ENCODE data around the gene TLCD1.
A peak's percentile ranks its signal among the peaks of the same experiment; 100 is the strongest.

Gene TLCD1

DNA sequence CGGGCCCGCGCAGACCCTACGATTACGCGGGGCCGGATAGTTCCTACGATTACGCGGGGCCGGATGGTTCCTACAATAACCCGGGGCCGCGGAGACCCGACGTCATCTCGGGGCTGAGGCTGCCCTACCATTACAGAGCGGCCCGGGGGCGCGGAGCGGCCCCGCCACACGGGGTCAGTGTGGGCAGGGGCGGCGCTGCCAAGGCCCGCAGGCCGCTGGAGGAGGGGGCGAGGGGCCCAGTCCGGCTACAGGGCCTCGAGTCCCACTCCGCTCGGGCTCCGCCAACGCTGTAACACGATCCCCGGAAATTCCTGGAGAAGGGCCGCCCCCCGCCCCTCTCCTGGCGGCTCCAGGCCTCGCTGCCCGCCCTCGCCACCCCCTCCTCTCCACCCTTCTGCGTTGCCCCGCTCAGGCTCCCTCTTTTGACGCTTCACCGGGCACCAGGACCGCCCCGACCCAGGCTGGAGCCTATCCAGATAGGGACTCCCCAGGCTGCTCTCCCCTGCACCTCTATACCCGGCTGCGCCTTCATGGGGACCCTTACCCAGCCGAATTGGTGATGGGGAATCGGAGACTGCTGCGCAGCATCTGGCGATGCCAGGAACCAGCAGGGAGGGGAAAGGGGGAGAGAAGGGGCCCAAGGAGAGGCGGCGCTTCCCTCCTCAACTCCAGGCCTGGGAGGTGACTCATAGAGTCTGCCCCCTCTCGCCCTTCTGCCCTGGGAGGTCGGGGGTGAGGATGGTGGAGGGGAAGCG lies 8.3 kb downstream of the TLCD1 start, which contains the start of gene RAB34:
Gene RAB34 (minus strand): TSS at position 291 of the 755 bp plus-strand sequence. CDS start 602 bp downstream, outside the sequence.
- Histone ChIP-seq H3K36me3 (peaks cover 29% of the 10 kb centered on the region), H3K27ac (no peak within 1 kb of the TSS; the same call in 1 of the 2 replicates), H3K4me3 (ENCODE audit: low read depth, low read length) (no peak within 1 kb of the TSS), H3K27me3 (ENCODE audit: insufficient read depth, low read depth, severe bottlenecking) (no peaks in the 10 kb centered on the region), H3K9me3 (ENCODE audit: severe bottlenecking) (no peaks in the 10 kb centered on the region)
- TF ChIP-seq, protein P1, sequence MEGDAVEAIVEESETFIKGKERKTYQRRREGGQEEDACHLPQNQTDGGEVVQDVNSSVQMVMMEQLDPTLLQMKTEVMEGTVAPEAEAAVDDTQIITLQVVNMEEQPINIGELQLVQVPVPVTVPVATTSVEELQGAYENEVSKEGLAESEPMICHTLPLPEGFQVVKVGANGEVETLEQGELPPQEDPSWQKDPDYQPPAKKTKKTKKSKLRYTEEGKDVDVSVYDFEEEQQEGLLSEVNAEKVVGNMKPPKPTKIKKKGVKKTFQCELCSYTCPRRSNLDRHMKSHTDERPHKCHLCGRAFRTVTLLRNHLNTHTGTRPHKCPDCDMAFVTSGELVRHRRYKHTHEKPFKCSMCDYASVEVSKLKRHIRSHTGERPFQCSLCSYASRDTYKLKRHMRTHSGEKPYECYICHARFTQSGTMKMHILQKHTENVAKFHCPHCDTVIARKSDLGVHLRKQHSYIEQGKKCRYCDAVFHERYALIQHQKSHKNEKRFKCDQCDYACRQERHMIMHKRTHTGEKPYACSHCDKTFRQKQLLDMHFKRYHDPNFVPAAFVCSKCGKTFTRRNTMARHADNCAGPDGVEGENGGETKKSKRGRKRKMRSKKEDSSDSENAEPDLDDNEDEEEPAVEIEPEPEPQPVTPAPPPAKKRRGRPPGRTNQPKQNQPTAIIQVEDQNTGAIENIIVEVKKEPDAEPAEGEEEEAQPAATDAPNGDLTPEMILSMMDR (IDR thresholded peaks at IDR 0.05; ENCODE audit: low read depth, low read length): no peak
- no peak for DNase-seq

DNA sequence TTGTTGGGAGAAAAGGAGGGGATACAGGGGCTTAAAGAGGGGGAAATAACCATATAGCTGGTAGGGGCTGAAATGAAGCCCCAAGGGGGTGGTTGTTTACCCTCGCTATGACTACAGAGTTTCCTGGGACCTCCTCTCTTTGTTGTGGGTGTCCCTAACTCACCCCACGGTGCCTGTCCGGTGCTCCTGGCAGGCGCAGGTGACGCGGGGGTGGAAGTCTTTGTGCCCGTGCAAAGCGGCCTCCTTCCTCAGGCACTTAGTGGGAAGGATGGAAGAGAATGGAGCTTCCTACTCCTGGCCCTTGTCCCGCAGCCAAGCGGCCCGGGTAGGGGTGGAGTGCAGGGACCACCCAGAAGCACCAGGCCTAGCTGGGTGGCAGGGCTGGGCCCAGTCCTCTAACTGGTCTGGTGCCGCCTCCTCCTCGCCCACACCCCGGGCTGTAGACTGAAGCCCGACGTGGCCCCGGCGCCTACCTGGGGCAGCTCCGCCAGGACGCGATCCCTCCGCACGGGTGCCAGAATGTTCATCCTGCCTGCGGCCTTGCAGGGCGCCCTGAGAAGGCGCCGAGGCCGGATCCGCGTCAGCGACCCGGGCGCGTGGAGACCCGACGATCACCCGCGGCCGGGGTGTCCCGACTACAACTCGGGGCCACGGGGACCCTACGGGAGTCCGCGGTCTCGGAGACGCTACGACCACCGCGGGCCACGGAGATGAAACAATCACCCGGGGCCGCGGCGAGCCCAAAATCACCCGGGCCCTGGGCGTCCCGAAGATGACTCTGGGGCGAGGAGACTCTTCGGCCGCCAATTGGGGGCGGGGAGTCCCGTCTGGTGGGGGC lies 9.1 kb downstream of the TLCD1 start:
- TF ChIP-seq, protein P1 (IDR thresholded peaks at IDR 0.05; ENCODE audit: low read depth, low read length): no peak
- H3K4me3 ChIP-seq (ENCODE audit: low read depth, low read length): no peak overlapping the region
- DNase-seq: no peak
- H3K9me3 ChIP-seq (ENCODE audit: severe bottlenecking): no peaks in the 10 kb centered on the region
- no peaks in the 10 kb centered on the region for H3K27me3 ChIP-seq (ENCODE audit: insufficient read depth, low read depth, severe bottlenecking)
- H3K36me3 ChIP-seq: peaks cover 21% of the 10 kb centered on the region
- no peak overlapping the region for H3K27ac ChIP-seq

DNA sequence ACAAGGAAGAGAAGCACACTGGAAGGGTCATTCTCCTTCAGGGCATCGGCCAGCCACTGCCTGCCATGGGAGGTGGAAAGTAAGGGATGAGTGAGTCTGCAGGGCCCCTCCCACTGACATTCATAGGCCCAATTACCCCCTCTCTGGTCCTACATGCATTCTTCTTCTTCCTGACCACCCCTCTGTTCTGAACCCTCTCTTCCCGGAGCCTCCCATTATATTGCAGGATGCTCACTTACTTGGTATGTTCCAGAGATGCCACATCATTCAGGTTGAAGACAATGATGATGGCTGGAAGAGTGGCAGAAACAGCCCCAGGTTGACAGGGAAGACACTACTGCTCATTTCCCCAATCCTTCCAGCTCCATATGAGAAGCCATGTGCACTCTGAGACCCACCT lies 10.8 kb downstream of the TLCD1 start:
- TF ChIP-seq, protein P1 (IDR thresholded peaks at IDR 0.05; ENCODE audit: low read depth, low read length): no peak
- Histone ChIP-seq H3K36me3 (peaks cover 4% of the 10 kb centered on the region), H3K27ac (no peak overlapping the region), H3K4me3 (ENCODE audit: low read depth, low read length) (no peak overlapping the region), H3K27me3 (ENCODE audit: insufficient read depth, low read depth, severe bottlenecking) (no peaks in the 10 kb centered on the region), H3K9me3 (ENCODE audit: severe bottlenecking) (no peaks in the 10 kb centered on the region)
- DNase-seq: no peak

DNA sequence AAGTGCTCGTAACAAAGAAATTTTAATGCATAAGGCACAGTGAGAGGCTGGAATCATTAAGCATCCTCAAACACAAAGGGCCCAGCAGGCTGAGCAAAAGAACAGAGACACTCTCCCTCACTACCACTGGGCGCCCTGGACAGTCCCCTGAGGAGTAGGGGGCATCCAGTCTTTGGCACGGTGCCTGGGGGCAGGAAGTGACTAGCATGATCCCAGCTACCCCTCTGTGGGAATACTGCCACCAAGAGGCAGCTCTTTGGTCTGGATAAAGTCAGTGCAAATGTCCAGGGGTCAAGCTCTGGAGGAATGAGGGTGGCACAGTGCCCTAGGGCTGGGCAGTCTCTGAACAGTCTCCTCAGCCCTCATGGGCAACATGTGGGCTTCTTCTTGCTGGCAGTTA lies 11.8 kb downstream of the TLCD1 start:
- no peaks in the 10 kb centered on the region for H3K27me3 ChIP-seq (ENCODE audit: insufficient read depth, low read depth, severe bottlenecking)
- no peak overlapping the region for H3K27ac ChIP-seq
- H3K36me3 ChIP-seq: no peaks in the 10 kb centered on the region
- TF ChIP-seq, protein P1 (IDR thresholded peaks at IDR 0.05; ENCODE audit: low read depth, low read length): 0 out of 2 replicates have a peak, but pooled peaks have one; percentile 20
- no peak for DNase-seq
- no peak overlapping the region for H3K4me3 ChIP-seq (ENCODE audit: low read depth, low read length)
- H3K9me3 ChIP-seq (ENCODE audit: severe bottlenecking): no peaks in the 10 kb centered on the region

DNA sequence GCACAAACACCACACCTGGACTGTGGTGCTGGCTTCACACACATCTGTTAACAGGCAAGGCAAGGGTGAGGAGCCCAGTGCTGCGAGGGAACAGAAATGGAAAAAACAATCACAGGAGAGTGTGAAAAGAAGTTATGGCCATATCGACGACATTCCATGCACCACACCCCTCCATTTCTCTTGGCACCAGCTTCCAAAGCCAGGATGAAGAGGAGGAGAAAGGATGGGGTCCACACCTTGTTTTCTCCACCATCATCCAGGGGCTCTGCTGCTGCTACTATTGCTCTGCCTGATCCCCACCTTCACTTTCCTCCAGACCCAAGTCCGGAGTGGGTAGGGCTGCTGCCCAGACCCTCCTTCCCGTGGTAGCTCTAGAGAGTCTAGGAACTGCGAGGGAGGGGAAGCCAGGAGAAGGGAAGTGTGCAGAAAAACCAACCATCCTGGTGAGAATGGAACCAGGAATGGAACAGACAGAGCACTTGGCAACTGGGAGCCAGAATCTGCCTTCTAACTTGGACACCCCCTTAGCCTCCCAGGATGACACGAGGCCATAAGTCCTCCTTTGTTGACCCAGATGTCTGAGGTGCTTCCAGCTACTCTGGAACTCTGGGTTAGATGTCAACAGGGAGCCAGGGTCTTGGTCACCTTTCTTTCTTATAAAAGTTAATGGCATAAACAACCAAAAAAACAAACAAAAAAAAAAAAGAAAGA lies 13.2 kb downstream of the TLCD1 start:
- Histone ChIP-seq H3K4me3 (ENCODE audit: low read depth, low read length) (no peak overlapping the region), H3K36me3 (no peaks in the 10 kb centered on the region), H3K9me3 (ENCODE audit: severe bottlenecking) (no peaks in the 10 kb centered on the region), H3K27ac (no peak overlapping the region), H3K27me3 (ENCODE audit: insufficient read depth, low read depth, severe bottlenecking) (no peaks in the 10 kb centered on the region)
- TF ChIP-seq, protein P1 (IDR thresholded peaks at IDR 0.05; ENCODE audit: low read depth, low read length): no peak
- no peak for DNase-seq
